AML-193 (cell line): ENCODE measurements around the gene STAB1.

Experiments used
- DNase-seq, 2 experiments: peaks; one replicate each; lab custom pipeline; 2025; lab: John Stamatoyannopoulos, UW

STAB1 gene

GRCh38 chr3:52461874-52462273 lies 33.3 kb upstream of the STAB1 start:
- no peak for DNase-seq

GRCh38 chr3:52463416-52463815 lies 31.7 kb upstream of the STAB1 start:
- DNase-seq = peak in 1 of 2 experiments; percentile 27

DNA sequence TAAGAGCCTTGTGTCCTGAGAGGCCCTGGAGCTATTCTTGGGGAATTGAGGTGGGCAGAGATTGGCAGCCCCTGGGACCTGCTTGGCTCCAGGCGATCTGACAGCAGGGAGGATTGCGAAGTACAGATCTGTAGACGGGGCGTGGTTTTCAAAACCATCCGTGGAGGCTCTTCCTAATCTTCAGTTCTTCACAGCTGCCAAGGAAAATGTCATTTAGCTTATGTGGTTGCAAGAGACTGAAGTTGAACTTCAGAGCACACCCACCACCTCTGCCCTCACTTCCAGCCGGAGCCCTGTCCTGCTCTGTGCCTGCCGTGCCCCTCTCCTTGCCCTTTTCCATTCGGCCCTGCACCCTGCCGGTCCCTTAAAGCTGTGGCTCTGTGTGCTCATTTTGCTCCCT lies 26.8 kb upstream of the STAB1 start:
- DNase-seq = no peak

DNA sequence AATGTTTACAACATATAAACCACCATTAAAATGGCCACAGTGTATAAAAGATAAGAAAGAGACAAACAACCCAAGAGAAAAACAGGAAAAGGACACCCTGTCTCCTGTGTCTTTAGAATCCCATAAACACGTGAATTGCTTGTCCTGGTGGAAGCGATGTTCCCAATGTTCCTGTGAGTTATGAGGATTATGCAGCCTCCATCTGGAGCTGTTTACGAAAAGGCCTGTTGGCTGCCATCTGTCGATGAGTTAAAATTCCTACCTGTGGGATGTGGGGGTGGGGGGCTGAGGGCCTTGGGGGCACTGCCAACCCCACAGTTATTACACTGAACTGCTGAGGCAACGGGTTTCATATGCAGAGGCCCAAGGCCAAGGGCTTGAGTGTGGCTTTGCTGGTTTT lies 26.1 kb upstream of the STAB1 start:
- no peak for DNase-seq

DNA sequence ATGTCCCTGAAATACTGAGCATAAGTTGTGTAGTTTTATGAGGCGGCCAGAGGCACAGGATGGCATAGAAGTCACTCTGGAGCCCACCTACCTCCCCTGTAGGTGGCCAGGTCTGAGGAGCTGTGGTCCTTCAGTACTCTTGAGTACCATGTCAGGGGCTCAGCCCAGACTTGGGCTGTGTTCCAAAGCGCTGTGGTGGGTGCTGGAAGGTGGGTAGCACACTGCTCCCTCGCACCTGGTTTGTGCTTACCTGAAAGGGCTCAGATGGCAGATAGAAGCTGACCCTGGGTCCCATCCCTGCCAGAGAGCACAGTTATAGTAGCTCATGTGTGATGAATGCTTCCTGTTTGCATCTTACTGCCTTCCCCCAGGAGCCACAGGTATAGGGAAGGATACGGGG lies 24.2 kb upstream of the STAB1 start:
- no peak for DNase-seq

GRCh38 chr3:52471371-52472238 lies 23.5 kb upstream of the STAB1 start:
- DNase-seq = peak; percentile 47 to 78

GRCh38 chr3:52472239-52473000 lies 22.7 kb upstream of the STAB1 start:
- no peak for DNase-seq

DNA sequence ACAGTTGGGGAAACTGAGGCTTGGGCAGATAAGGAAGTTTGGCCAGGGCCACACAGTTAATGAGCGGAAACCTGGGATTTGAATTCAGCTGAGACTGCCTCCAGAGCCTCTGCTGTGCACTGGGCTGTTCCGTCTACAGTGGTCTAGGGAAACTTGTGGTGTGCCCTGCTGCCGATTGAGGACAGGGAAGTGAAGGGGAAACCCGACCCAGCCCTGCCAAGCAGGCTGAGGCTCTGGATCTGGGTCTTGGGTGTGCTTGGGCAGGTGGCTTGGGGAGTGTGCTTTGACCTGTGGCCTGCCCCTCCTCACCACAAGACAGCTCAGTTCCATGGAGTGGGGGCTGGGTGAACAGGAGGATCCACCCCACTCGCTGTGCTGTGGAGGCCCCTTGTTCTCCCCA lies 22.1 kb upstream of the STAB1 start:
- no peak for DNase-seq

GRCh38 chr3:52477076-52477795 lies 17.9 kb upstream of the STAB1 start:
- no peak for DNase-seq

DNA sequence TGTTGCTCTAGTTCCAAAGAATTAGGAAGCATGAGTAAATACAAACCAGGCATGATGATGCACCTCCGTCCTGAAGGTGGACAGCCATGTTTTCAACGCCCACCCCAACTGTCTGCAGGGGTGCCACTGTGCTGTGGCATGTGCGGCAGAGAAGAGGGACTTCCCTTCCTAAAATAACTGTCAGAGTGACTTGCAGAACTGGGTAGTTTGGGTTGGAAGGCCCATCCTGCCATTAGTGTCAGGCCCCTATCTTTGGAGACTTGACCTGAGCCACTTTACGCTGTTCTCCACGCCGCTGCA lies 17.4 kb upstream of the STAB1 start:
- no peak for DNase-seq

DNA sequence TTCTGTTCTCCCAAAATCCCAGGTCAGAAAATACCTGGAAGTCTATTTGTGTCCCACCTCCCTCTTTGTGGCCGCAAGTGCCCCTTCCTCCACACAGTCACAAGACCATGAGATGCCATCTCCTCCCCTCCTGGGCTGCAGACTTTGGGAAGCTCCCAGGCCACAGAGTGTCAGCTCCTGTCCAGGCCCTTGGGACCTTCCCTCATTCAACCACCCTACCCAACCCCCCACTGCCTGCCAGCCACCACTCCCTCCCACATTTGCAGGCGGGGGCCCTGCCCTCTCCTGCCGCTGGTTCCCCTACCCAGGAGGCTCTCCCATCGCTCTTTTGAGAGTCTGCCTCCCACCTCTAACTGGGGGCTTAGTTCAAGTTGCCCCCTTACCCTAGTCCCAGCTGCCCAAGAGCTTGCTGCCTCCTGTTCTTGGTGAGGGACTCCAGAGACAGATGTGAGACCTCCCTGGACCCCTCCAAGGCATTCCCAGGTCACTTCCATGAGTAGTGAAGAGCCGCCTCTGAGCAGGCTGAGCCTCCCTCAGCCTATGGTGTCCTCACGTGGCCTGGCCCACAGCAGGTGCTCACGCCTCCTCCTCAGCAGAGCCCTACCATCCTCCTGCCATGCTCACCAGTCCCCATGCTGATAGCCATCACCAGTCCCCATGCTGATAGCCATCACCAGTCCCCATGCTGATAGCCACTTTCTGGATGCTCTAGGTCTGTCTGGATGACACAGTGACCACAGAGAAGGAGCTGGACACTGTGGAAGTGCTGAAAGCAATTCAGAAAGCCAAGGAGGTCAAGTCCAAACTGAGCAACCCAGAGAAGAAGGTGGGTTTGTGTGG lies 15.9 kb upstream of the STAB1 start:
- DNase-seq = no peak

DNA sequence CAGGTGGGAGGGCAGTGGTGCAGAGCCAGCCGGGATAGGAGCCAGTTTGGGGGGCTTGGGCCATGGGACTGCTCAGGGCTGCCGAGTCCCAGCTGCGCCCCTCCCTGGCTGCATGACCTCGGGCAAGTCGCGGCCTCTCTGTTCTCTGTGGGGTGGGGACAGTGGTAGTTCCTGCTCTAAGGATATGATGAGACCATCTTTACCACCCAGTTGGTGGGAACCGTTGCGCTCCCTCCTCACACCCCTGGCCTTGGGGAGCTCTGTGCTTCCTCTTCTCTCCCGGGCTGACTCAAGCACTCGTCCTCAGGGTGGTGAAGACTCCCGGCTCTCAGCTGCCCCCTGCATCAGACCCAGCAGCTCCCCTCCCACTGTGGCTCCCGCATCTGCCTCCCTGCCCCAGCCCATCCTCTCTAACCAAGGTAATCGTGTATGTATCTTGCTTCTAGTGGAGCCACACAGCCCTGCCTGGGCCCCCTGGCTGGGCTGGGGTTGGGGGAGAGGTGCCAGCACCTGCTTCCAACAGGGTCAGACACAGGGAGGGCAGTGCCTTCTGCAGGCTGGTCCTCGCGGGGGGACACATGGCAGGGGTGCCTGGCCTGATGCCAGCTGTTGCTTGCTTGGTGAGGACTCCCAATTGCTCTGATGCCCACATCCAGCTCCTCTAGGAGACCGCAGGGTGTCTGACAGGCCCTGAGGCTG lies 15.1 kb upstream of the STAB1 start:
- DNase-seq = no peak

GRCh38 chr3:52480768-52481715 lies 14.1 kb upstream of the STAB1 start:
- DNase-seq = no peak

- peak in 1 of 2 experiments; percentile 5 for DNase-seq
Observed at GRCh38 chr3:52481819-52482521, 13.2 kb upstream of the STAB1 start.

GRCh38 chr3:52483081-52483480 lies 12.1 kb upstream of the STAB1 start:
- no peak for DNase-seq

DNA sequence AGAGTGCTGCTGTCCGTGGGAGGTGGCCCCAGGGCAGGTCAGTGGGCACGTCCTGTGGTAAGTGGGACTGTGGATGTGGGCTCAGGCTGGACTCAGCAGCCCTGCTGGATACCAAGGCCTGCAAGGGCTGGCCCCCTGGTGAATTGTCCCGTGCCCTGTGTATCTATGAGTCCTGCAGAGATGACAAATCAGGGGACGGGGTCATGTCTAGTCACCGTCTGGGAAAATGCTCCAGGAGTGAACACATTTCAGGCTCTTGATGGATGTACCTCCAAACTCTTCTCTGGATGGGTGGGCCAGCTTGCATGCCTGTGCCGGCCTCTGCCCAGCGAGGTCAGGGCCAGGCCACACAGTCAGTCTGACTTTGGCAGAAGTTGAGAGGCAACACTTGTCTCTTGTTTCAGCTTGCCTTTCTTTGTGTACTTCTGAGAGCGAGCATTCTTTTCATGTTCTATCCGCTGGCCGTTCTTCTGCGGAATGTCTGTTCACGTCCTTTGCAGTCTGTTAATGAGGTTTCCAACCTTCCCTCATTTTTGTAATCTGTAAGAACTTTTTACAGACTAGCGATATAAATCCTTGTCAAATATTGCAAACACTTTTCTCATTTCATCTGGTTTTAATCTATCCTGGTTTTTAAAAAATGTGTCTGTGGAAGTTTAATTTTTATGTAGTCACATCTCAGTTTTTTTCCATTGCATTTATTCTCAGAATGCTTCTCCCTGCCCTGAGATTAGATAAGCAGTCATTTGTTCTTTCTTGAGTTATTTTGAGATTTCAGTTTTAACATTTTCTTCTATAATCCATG lies 11.4 kb upstream of the STAB1 start:
- no peak for DNase-seq

DNA sequence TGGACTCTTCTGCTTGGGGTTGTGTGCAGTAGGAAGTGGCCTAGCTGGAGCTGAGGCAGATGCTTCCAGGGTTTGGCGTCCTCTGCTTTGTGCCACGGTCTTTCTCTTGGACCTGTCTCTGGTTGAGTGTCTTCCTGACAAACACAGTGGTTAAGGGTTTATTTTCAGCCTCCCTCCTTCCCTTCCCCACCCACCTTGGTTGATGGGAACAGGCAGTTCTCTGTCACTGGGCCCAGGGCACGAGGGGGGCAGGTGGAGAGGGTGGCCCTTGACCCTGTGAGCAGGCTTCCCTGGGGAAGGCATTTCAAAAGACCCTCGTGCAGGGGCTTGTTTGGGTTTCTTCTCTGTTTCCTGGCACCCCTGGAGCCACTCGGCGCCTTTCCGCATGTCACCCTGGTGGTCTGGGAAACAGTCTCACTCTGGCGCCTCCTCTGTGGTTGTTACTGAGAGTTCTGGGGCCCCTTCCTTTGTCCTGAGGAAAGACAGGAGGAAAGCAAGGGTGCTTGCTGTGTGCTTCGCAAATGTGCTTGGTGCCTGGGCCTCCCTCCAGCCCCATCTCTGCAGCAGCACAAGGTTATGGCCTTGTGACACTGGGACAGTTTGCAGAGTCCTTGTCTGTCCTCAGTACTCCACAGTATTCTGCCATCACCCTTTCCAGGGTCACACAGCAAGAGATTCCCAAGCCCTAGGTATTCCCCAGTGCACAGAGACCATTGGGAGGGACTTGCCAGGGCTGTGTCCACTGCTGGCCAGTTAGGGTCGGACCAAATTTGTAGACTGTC lies 10.3 kb upstream of the STAB1 start:
- no peak for DNase-seq
